ENCODE data around the gene SLC6A20. TPM values are rescaled to one million over a fixed set of nuclear protein-coding genes. Genes with fewer than 3 reads are reported as not detected.

SLC6A20 gene
- not detected for total RNA-seq

GRCh38 chr3:45795882-45796765 lies at the start of gene SLC6A20:
Gene SLC6A20 (minus strand): TSS chr3:45796536. CDS start chr3:45796419, 117 bp downstream.
- no peak for DNase-seq
- Mint-ChIP-seq H3K9me3 (ENCODE audit: insufficient read depth) (no peaks in the 10 kb centered on the region), H3K27me3 (ENCODE audit: low read depth) (peaks cover 68% of the 10 kb centered on the region), H3K4me1 (ENCODE audit: low read depth) (peaks cover 8% of the 10 kb centered on the region), H3K27ac (no peak within 1 kb of the TSS), H3K36me3 (ENCODE audit: low read depth) (no peaks in the 10 kb centered on the region), H3K4me3 (peak within 1 kb of the TSS; percentile 51)
- ChIA-PET CTCF (no interaction called here), POLR2A (interaction anchor here (0.6 kb wide), 1 partner anchor 33 kb away, joined by 3 read pairs; no protein-coding TSS in a partner anchor)
- ATAC-seq, result peak; percentile 64

GRCh38 chr3:45844616-45845015 lies 48.3 kb upstream of the SLC6A20 start:
- no peaks in the 10 kb centered on the region for H3K36me3 Mint-ChIP-seq (ENCODE audit: low read depth)
- ATAC-seq (no peak), DNase-seq (no peak)
- H3K27ac Mint-ChIP-seq, result no peak overlapping the region
- peaks cover 30% of the 10 kb centered on the region for H3K4me1 Mint-ChIP-seq (ENCODE audit: low read depth)
- no peaks in the 10 kb centered on the region for H3K9me3 Mint-ChIP-seq (ENCODE audit: insufficient read depth)
- H3K4me3 Mint-ChIP-seq, result no peak overlapping the region
- ChIA-PET POLR2A (no interaction called here), CTCF (interaction anchor here (0.7 kb wide), 1 partner anchor 184 kb away, joined by 3 read pairs; no protein-coding TSS in a partner anchor)
- H3K27me3 Mint-ChIP-seq (ENCODE audit: low read depth), result peaks cover 46% of the 10 kb centered on the region

GRCh38 chr3:45842851-45843625 lies 46.7 kb upstream of the SLC6A20 start:
- no peak for DNase-seq
- no peaks in the 10 kb centered on the region for H3K9me3 Mint-ChIP-seq (ENCODE audit: insufficient read depth)
- CTCF ChIA-PET, result interaction anchor here (0.9 to 2.9 kb wide), 9 partner anchors 8 to 529 kb away, joined by 3 to 11 read pairs (median 3); no protein-coding TSS in a partner anchor
- peaks cover 30% of the 10 kb centered on the region for H3K4me1 Mint-ChIP-seq (ENCODE audit: low read depth)
- no peaks in the 10 kb centered on the region for H3K36me3 Mint-ChIP-seq (ENCODE audit: low read depth)
- POLR2A ChIA-PET, result no interaction called here
- no peak overlapping the region for H3K27ac Mint-ChIP-seq
- peaks cover 43% of the 10 kb centered on the region for H3K27me3 Mint-ChIP-seq (ENCODE audit: low read depth)
- no peak for ATAC-seq
- peak overlapping the region; percentile 90 for H3K4me3 Mint-ChIP-seq

- Mint-ChIP-seq H3K36me3 (ENCODE audit: low read depth) (no peaks in the 10 kb centered on the region), H3K9me3 (ENCODE audit: insufficient read depth) (no peaks in the 10 kb centered on the region), H3K27ac (peak within 1 kb of the TSS; percentile 82), H3K27me3 (ENCODE audit: low read depth) (peaks cover 35% of the 10 kb centered on the region), H3K4me1 (ENCODE audit: low read depth) (peaks cover 30% of the 10 kb centered on the region), H3K4me3 (peak within 1 kb of the TSS; percentile 90)
- ChIA-PET CTCF (interaction anchor here (0.6 to 2.9 kb wide), 15 partner anchors 10 to 562 kb away, joined by 3 to 11 read pairs (median 4); partner anchors contain the start of gene CXCR6), POLR2A (interaction anchor here (0.7 kb wide), 1 partner anchor 693 kb away, joined by 3 read pairs; no protein-coding TSS in a partner anchor)
- peak; percentile 95 for DNase-seq
- peak; percentile 87 for ATAC-seq
Observed at GRCh38 chr3:45841757-45842491, 45.6 kb upstream of the SLC6A20 start, which contains the start of gene LZTFL1. Gene LZTFL1 (minus strand): TSS chr3:45842119. CDS start chr3:45841991, 128 bp downstream.

- peak overlapping the region; percentile 82 for H3K27ac Mint-ChIP-seq
- H3K4me3 Mint-ChIP-seq, result peak overlapping the region; percentile 90
- peaks cover 31% of the 10 kb centered on the region for H3K27me3 Mint-ChIP-seq (ENCODE audit: low read depth)
- H3K9me3 Mint-ChIP-seq (ENCODE audit: insufficient read depth), result no peaks in the 10 kb centered on the region
- POLR2A ChIA-PET, result interaction anchor here (1.5 kb wide), 1 partner anchor 15 kb away, joined by 3 read pairs; no protein-coding TSS in a partner anchor
- CTCF ChIA-PET, result interaction anchor here (0.9 to 2.9 kb wide), 13 partner anchors 9 to 372 kb away, joined by 3 to 11 read pairs (median 4); partner anchors contain the start of gene CXCR6
- H3K36me3 Mint-ChIP-seq (ENCODE audit: low read depth), result no peaks in the 10 kb centered on the region
- H3K4me1 Mint-ChIP-seq (ENCODE audit: low read depth), result peaks cover 30% of the 10 kb centered on the region
- DNase-seq, result no peak
- ATAC-seq, result peak; percentile 57
Observed at GRCh38 chr3:45841420-45841756, 45.1 kb upstream of the SLC6A20 start.

- DNase-seq, result no peak
- Mint-ChIP-seq H3K36me3 (ENCODE audit: low read depth) (no peaks in the 10 kb centered on the region), H3K9me3 (ENCODE audit: insufficient read depth) (no peaks in the 10 kb centered on the region), H3K27me3 (ENCODE audit: low read depth) (peaks cover 22% of the 10 kb centered on the region), H3K4me3 (no peak overlapping the region), H3K4me1 (ENCODE audit: low read depth) (peaks cover 18% of the 10 kb centered on the region), H3K27ac (no peak overlapping the region)
- CTCF ChIA-PET, result no interaction called here
- POLR2A ChIA-PET, result no interaction called here
- no peak for ATAC-seq
Observed at GRCh38 chr3:45838466-45838865, 42.1 kb upstream of the SLC6A20 start.

- ChIA-PET CTCF (interaction anchor here (0.7 to 2.6 kb wide), 10 partner anchors 8 to 100 kb away, joined by 3 to 9 read pairs (median 3); partner anchors contain the start of gene LZTFL1), POLR2A (interaction anchor here (0.7 kb wide), 1 partner anchor 271 kb away, joined by 3 read pairs; no protein-coding TSS in a partner anchor)
- DNase-seq (no peak), ATAC-seq (no peak)
- Mint-ChIP-seq H3K27ac (no peak overlapping the region), H3K36me3 (ENCODE audit: low read depth) (no peaks in the 10 kb centered on the region), H3K4me1 (ENCODE audit: low read depth) (no peaks in the 10 kb centered on the region), H3K4me3 (no peak overlapping the region), H3K27me3 (ENCODE audit: low read depth) (no peaks in the 10 kb centered on the region), H3K9me3 (ENCODE audit: insufficient read depth) (no peaks in the 10 kb centered on the region)
Observed at GRCh38 chr3:45832699-45833098, 36.4 kb upstream of the SLC6A20 start.

GRCh38 chr3:45830121-45830520 lies 33.8 kb upstream of the SLC6A20 start:
- POLR2A ChIA-PET, result no interaction called here
- no peak overlapping the region for H3K4me3 Mint-ChIP-seq
- CTCF ChIA-PET, result interaction anchor here (1.0 to 2.6 kb wide), 3 partner anchors 13 to 249 kb away, joined by 3 to 9 read pairs (median 4); partner anchors contain the start of gene LZTFL1
- ATAC-seq (no peak), DNase-seq (no peak)
- no peaks in the 10 kb centered on the region for H3K4me1 Mint-ChIP-seq (ENCODE audit: low read depth)
- no peaks in the 10 kb centered on the region for H3K27me3 Mint-ChIP-seq (ENCODE audit: low read depth)
- no peak overlapping the region for H3K27ac Mint-ChIP-seq
- H3K9me3 Mint-ChIP-seq (ENCODE audit: insufficient read depth), result no peaks in the 10 kb centered on the region
- no peaks in the 10 kb centered on the region for H3K36me3 Mint-ChIP-seq (ENCODE audit: low read depth)

- Mint-ChIP-seq H3K4me1 (ENCODE audit: low read depth) (no peaks in the 10 kb centered on the region), H3K27me3 (ENCODE audit: low read depth) (no peaks in the 10 kb centered on the region), H3K27ac (no peak overlapping the region), H3K9me3 (ENCODE audit: insufficient read depth) (no peaks in the 10 kb centered on the region), H3K4me3 (no peak overlapping the region), H3K36me3 (ENCODE audit: low read depth) (no peaks in the 10 kb centered on the region)
- ATAC-seq (no peak), DNase-seq (no peak)
- ChIA-PET POLR2A (interaction anchor here (1.3 kb wide), 1 partner anchor 14 kb away, joined by 3 read pairs; no protein-coding TSS in a partner anchor), CTCF (interaction anchor here (0.9 to 1.4 kb wide), 4 partner anchors 10 to 252 kb away, joined by 3 to 5 read pairs (median 4); no protein-coding TSS in a partner anchor)
Observed at GRCh38 chr3:45826908-45827307, 30.6 kb upstream of the SLC6A20 start.

GRCh38 chr3:45826321-45826720 lies 30.0 kb upstream of the SLC6A20 start:
- ChIA-PET POLR2A (interaction anchor here (1.3 kb wide), 1 partner anchor 14 kb away, joined by 3 read pairs; no protein-coding TSS in a partner anchor), CTCF (interaction anchor here (1.2 to 1.4 kb wide), 3 partner anchors 11 to 252 kb away, joined by 3 to 5 read pairs (median 4); no protein-coding TSS in a partner anchor)
- Mint-ChIP-seq H3K4me3 (no peak overlapping the region), H3K27me3 (ENCODE audit: low read depth) (no peaks in the 10 kb centered on the region), H3K4me1 (ENCODE audit: low read depth) (no peaks in the 10 kb centered on the region), H3K36me3 (ENCODE audit: low read depth) (no peaks in the 10 kb centered on the region), H3K27ac (no peak overlapping the region), H3K9me3 (ENCODE audit: insufficient read depth) (no peaks in the 10 kb centered on the region)
- DNase-seq (no peak), ATAC-seq (no peak)

- ATAC-seq (no peak), DNase-seq (no peak)
- H3K27me3 Mint-ChIP-seq (ENCODE audit: low read depth), result no peaks in the 10 kb centered on the region
- no peaks in the 10 kb centered on the region for H3K4me1 Mint-ChIP-seq (ENCODE audit: low read depth)
- no peaks in the 10 kb centered on the region for H3K36me3 Mint-ChIP-seq (ENCODE audit: low read depth)
- no peak overlapping the region for H3K27ac Mint-ChIP-seq
- H3K9me3 Mint-ChIP-seq (ENCODE audit: insufficient read depth), result peaks cover 4% of the 10 kb centered on the region
- no peak overlapping the region for H3K4me3 Mint-ChIP-seq
- ChIA-PET CTCF (no interaction called here), POLR2A (no interaction called here)
Observed at GRCh38 chr3:45821127-45821526, 24.8 kb upstream of the SLC6A20 start.
